NT2/D1 (cell line): ENCODE results near the gene AGO3.

ENCODE experiments used
- YY1 ChIP-seq: IDR thresholded peaks from 2 replicates; pipeline ENCODE4 v1.6.1; 2011; ENCODE audit not compliant: insufficient read length, insufficient read depth
- ZNF274 ChIP-seq: IDR thresholded peaks from 2 replicates; pipeline ENCODE4 v1.6.1; 2011; ENCODE audit warnings: mild to moderate bottlenecking, low read depth, low read length

DNA sequence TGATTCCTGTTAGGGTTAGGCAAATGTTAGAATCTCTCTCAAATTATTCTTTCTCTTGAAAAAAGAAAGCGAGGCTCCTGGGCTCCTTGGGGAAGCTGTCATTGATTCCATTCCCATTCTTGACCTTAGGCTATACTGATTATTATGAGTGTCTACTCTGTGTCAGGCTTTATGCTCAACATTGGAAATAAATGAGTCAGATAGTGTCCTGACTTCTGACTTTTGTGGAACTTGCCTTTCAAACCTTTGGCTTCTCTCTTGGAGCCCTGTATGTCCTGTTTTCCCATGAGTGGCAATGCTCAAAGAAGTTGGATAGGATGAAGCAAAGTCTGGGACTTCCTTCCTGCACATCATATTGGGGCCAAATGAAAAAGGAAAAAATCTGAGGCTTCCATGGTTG lies 36.2 kb upstream of the AGO3 start:
- TF ChIP-seq YY1 (no peak), ZNF274 (no peak)
